HG03097 (cell line): ENCODE results near the gene CST4.
"Not testable (repeated sequence)": the region's sequence is repeated elsewhere in the genome, so short reads cannot be mapped to it uniquely, and the experiment has no call there.

ENCODE experiments used
- ATAC-seq: cut with Tn5 transposase; IDR thresholded peaks from one replicate; pipeline ENCODE4 v1.9.1; 2021; ENCODE audit not compliant: unreplicated experiment, low FRiP score

Gene CST4

DNA sequence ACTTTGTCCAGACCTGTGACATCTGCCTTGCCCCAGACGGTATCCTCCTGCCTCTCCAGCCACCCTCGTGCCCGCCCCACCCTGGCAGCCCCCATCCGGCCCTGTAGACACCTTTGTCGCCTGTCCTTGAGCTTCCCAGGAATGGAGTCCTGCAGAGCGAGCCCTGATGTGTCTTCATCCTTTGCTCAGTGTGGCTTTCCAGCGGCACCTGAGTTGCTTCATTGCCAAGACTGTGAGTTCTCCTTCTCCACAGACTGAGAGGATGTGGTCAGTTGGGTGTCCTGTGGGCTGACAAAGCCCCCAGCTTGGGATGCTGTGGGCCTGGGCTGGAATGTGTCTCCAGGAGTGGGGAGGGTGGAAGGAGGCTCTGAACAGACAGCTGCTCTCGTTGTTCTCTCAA lies 1.7 kb upstream of the CST4 start:
- no peak for ATAC-seq

GRCh38 chr20:23689399-23689690 lies 507 bp upstream of the CST4 start:
- ATAC-seq, result no peak

GRCh38 chr20:23687986-23688385 lies 852 bp downstream of the CST4 start:
- ATAC-seq, result no peak

DNA sequence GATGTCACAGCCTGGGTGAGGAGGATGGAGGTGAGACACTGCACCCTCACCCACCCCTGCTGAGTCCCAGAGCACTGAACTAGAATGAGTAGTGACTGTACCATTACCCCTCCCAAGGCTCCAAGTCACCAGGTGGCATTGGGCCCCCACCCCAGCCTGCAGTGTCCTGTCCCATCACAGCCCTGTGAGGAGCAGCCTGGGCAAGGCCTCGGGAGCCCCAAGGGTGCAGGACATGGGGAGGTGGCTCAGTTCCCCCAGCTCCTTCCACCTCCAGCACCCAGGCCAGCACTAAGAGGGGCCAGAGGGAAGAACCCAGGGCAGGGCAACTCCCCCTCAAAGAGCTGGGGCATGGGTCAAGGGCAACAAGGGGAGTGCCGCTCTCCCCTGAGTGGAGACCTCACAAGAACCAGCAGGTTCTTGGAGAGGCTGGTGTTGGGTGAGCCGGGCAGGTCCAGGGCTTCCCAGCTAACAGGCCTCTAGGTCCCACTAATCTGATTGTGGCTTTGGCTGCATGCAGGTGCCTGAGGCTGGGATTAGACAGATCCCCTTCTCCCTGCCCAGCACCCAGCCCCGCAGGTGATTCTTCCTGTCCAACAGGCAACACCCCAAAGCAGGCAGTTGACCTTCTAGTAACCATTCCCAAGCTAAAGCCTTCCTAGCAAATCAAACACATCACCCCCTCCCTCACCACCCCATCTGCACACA lies 2.6 kb downstream of the CST4 start:
- ATAC-seq, result no peak

DNA sequence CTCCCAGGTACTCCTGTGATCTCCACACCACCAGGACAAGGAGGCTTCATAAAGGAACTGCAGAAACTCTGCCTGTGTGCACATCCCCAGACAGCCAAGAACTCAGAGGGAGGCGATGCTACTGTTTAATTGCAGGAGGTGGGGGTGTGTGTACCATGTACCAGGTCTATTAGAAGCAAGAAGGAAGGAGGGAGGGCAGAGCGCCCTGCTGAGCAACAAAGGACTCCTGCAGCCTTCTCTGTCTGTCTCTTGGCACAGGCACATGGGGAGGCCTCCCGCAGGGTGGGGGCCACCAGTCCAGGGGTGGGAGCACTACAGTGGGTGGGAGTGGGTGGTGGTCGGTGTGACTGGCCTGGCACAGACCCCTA lies 3.3 kb downstream of the CST4 start:
- ATAC-seq, result not testable (repeated sequence)

- no peak for ATAC-seq
These were observed 4.6 kb downstream of the CST4 start for GRCh38 chr20:23684261-23684660.

DNA sequence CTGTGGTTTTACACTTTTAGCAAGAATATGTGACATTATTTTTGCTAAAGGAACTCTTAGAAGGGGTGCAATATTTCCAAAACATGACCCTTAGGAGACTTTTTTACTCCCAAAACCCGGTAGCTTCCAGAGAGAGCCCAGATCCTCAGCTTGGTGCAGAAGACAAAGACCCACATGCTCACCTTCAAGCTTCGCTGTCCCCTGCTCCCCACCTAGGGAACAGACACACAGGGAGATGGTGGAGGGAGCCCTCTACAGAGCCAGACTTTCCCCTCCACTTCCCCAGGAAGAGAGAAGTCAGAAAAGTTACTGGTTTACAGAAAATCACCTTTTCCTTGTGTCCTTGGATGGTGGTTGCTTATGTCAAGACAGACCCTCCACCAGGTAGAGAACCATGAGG lies 5.0 kb downstream of the CST4 start:
- ATAC-seq, result no peak

DNA sequence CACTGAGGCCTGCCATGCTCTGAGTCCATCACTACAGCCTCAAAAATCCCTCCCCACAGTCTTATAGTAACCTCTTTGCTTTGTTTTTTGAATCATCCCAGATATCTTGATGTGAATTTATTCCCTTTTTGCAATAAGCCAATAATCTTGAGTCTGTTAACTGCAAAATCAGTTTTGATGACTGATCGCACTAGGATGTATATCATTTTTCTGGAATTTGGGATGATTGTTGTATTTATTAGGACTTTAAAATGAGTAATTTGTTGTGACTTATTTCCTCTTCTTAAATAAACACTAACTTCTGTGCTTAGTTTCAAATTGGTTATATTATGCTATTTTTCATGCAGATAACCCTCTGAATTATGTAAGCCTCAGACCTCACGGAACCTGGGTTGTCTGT lies 5.6 kb downstream of the CST4 start:
- ATAC-seq, result no peak

DNA sequence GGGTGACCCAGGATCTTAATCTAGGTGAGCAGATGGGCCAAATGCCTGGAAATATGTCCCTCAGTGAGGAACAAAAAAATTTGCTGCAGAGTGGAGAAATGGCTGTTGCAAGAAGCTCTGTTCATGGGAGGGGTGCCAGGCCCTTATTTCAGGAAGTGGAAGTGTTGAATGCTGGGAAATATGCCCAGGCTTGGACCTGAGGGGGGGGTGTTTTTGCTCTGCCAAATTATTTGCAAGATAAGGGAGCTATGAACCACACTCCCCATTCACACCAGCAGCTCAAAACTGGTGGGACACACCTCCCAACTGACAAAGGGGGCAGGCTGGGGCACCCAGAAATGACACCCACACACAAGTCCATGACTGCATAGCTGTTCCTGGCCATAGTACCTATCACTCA lies 8.7 kb downstream of the CST4 start:
- ATAC-seq, result no peak

DNA sequence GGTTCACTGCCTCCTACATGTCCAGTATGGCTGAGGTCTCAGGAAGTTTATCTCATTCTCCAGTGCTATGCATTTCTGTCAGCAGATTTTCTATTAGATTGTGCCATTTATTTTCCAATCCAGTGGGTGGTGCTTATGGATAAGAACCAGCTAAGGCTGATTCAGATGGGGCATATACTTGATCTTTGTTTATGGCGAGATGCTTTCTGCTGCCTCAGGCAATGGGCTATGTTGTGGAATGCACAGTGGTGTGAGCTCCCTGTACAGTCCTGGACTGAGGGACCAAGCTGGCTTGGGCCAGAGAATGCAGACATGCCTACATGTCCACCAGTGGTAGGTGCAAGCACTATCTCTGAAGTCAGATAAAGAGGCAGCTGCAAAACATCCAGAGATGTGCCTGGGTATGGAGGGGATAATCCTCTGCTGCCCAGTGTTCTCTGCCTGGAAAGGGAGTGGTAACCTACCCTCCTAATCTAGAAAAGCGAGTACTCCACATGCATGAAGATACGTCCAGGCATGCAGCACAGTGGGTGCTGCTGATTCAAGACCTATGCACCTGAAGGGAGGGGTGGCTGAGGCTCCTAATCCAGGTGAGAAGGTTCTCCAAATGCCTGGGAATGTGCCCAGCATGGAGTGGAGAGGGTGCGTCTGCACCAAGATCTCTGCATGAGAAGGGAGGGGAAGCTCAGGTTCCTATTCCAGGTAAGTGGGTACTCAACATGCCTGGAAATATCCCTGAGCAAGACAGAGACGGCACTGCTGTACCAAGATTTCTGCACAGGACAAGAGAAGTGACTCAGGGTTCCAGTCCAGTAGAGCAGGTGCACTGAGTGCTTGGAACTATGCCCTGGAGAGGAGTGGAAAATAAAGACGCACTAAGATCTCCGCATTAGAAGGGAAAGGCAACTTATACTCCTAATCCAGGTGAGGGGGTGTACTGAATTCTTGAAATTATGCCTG lies 9.4 kb downstream of the CST4 start:
- ATAC-seq, result no peak

- ATAC-seq, result no peak
These were observed 15.6 kb downstream of the CST4 start for GRCh38 chr20:23673209-23673608.

GRCh38 chr20:23672158-23672557 lies 16.7 kb downstream of the CST4 start:
- no peak for ATAC-seq

DNA sequence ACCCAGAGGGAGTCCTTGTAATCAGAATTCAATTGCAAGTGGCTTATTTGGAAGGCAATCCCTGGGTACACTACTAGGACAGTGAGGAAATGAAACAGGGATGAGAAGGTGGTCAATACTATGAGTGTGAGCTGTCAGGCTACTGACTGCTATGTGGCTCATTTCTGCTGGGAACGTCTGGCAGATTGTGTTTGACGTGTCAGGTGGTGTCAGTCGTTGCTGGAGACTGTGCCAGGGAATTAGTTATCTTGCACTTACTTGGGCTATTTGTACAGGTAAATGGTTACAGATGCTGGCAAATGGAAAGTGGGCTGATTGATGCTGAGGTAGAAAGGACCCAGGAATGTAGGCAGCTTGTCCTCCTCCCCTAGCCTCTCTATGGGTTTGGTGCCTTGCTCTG lies 17.4 kb downstream of the CST4 start:
- no peak for ATAC-seq

DNA sequence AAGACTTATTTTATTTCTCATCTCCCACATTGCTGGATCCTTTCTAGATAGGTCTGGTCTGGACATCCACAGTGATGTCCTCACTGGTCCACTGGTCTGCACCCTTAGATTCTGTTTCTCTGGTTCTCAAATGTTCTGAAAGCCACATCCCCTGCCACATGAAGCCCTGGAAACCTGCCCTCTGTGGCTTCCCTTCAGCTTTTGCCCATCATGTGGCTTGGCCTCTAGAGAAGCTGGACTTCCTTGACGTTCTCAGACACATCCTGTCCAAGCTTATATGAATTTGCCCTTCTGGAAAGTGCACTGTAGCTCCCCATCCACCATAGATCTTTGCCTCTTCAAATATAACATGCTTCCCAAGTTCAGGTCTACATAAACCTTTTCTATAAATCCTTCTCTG lies 18.5 kb downstream of the CST4 start:
- ATAC-seq, result no peak

DNA sequence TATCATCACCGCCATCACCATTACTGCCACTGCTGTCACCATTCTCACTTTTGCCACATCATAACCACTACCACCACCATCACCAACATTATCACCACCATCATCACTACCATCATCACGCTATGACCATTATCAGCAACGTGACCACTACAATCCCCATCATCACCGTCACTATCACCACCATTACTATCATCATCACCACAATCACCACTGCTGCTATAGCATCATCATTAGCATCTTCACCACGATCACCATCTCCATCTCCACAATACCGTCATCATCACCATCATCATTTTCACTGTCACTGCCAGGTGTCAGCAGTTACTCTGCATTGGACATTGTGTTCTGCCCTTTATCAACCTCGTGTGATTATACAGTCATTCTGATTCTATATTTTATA lies 19.0 kb downstream of the CST4 start:
- ATAC-seq, result no peak

- ATAC-seq, result no peak
These were observed 19.5 kb downstream of the CST4 start for GRCh38 chr20:23669327-23669726.

- ATAC-seq, result no peak
These were observed 20.3 kb downstream of the CST4 start for GRCh38 chr20:23668477-23668951.

GRCh38 chr20:23667666-23668065 lies 21.2 kb downstream of the CST4 start:
- no peak for ATAC-seq

DNA sequence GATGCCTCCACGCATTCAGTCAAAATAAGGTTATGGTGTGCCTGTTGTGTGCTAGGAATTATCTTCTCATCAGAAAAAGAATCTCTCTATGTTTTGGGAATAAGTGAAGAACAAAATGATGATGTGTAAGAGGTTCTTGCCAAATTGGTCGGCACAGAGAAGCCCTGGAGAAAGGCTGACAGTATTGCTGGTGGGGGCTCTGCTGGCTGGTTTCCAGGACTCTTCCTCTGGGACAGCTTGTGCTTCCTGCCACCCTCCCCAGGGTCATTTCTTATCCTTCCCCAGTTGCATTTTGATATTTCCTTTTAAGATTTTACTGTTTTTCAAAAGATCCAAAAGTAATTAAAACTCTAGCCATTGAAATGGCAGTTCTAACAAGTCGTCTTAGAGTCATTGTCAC lies 22.1 kb downstream of the CST4 start:
- no peak for ATAC-seq

DNA sequence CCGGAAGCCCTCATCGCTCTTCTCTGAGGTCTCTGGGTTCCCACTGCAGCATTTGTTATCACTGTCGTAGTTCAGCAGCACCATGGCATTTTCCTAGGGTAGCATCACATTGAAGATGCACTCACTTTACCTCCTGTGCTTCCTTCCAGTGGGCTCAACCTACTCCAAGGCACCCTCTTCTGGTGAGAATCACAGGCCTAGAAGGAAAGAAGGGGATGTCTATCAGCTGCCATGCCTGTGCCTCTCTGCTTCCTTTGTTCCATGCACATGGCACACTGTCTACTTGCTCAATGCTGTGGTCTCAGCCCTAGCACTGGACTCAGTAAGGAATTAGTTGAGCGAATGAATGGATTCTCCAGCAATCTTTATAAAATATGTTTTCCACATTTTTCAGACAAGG lies 22.6 kb downstream of the CST4 start:
- no peak for ATAC-seq

- no peak for ATAC-seq
These were observed 23.9 kb downstream of the CST4 start for GRCh38 chr20:23664954-23665353.

DNA sequence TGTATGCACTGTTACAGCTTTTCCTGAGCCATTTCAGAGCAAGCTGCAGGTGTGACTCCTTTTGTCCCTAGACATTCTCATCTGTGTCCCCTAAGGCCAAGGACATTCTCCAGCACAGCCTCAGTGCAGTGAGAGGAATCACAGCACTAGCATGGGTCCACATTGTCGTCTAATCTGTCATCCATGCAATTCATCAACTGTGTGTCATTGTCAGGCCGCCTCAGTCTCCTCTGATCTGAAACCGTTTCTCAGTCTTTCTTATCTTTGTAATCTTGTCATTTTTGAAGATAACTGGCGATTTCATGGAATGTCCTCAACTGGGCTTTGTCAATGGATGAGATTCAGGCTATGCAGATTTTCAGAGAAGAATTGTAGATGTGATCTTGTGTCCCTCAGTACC lies 24.8 kb downstream of the CST4 start:
- ATAC-seq, result not testable (repeated sequence)
